Gastroesophageal sphincter (tissue), 4 donors: ENCODE data around the gene TRAPPC5. TPM values are rescaled to one million over a fixed set of nuclear protein-coding genes. Genes with fewer than 3 reads are reported as not detected.

Source experiments
- ATAC-seq: fragments of 150-250 bp; one replicate; pipeline ENCODE4 v1.9.1; 2016; ENCODE audit warnings: mild to moderate bottlenecking, moderate library complexity
- H3K27ac ChIP-seq, 4 donors: fragments of 200-600 bp; sonication (generic) in 3 of 4; 1 replicate in 3 of 4; 2 replicates in 1 of 4; pipeline ENCODE4 v1.5.1; 2016 to 2019
- H3K27me3 ChIP-seq: fragments of 200-600 bp; sonication (generic); one replicate; pipeline ENCODE4 v1.5.1; 2019
- H3K36me3 ChIP-seq, 2 donors: fragments of 200-600 bp; sonication (generic); one replicate each; pipeline ENCODE4 v1.5.1; 2019; ENCODE audit warnings: control low read depth in 1 of 2
- H3K4me1 ChIP-seq, 3 donors: fragments of 200-600 bp; sonication (generic); 1 replicate in 2 of 3; 2 replicates in 1 of 3; pipeline ENCODE4 v1.5.1; 2016 to 2019; ENCODE audit warnings: control low read depth in 2 of 3
- H3K4me3 ChIP-seq, 2 donors: fragments of 200-600 bp; sonication (generic); one replicate each; pipeline ENCODE4 v1.5.1; 2019; ENCODE audit warnings: mild to moderate bottlenecking in 1 of 2, moderate library complexity in 1 of 2
- H3K9me3 ChIP-seq, 3 donors: fragments of 200-600 bp; sonication (generic); one replicate each; pipeline ENCODE4 v1.5.1; 2017 to 2019; ENCODE audit warnings: control low read depth in 2 of 3
- CTCF ChIP-seq, 4 experiments: fragments of 200-600 bp in 2 of 4; fragments of 450-650 bp in 2 of 4; sonication (generic) in 1 of 4; IDR thresholded peaks; one replicate each; pipeline ENCODE4 v1.5.1; 2017 to 2019; ENCODE audit warnings: antibody characterized with exemption in 4 of 4, mild to moderate bottlenecking in 2 of 4, moderate library complexity in 2 of 4
- EP300 ChIP-seq: sonication (generic); formaldehyde crosslinking; IDR thresholded peaks from one replicate; pipeline ENCODE4 v1.6.1; 2017; ENCODE audit warnings: antibody characterized with exemption, mild to moderate bottlenecking
- POLR2A ChIP-seq, 2 donors: fragments of 450-650 bp; IDR thresholded peaks; one replicate each; pipeline ENCODE4 v1.6.1; 2017; ENCODE audit warnings: antibody characterized with exemption in 2 of 2, mild to moderate bottlenecking in 2 of 2, moderate library complexity in 1 of 2
- POLR2AphosphoS5 ChIP-seq: sonication (generic); formaldehyde crosslinking; IDR thresholded peaks from one replicate; pipeline ENCODE4 v1.6.1; 2017; ENCODE audit warnings: antibody characterized with exemption
- whole genome bisulfite sequencing, 2 donors: methylation state at CpG; one replicate each; pipeline ENCODE4 v1.1.5; 2018; ENCODE audit warnings: low coverage in 1 of 2; 5-methylcytosine and 5-hydroxymethylcytosine counted together
- total RNA-seq, 4 donors: library from RNA; depleted of rRNA; stranded (reverse); fragments of >200 nt; gene quantifications; one replicate each; pipeline ENCODE4 v1.1.0, GENCODE V29; 2016

The TRAPPC5 gene
- total RNA-seq, 4 donors from 2014 or later = 56.0 to 69.0 (median 64.0) TPM

GRCh38 chr19:7730286-7731217, 49.9 kb downstream of the TRAPPC5 start:
- H3K4me1 ChIP-seq = peaks cover 0 to 11% (median 0%) of the 10 kb centered on the region in 3 donors
- TF ChIP-seq POLR2AphosphoS5 (no peak), POLR2A (IDR thresholded peaks at IDR 0.05) (no peak), CTCF (IDR thresholded peaks at IDR 0.05) (no peak), EP300 (no peak)
- no CpG with 5 or more reads among the region's 78 CpGs for WGBS, 2 donors
- peak overlapping the region in 1 of 2 donors; percentile 8 for H3K4me3 ChIP-seq
- H3K36me3 ChIP-seq = no peaks in the 10 kb centered on the region
- H3K9me3 ChIP-seq = no peaks in the 10 kb centered on the region
- peaks cover 84% of the 10 kb centered on the region for H3K27me3 ChIP-seq
- ATAC-seq = no peak
- no peak overlapping the region for H3K27ac ChIP-seq

- H3K9me3 ChIP-seq = no peaks in the 10 kb centered on the region
- H3K36me3 ChIP-seq = no peaks in the 10 kb centered on the region
- no peak for ATAC-seq
- TF ChIP-seq EP300 (no peak), POLR2A (IDR thresholded peaks at IDR 0.05) (no peak), POLR2AphosphoS5 (no peak), CTCF (IDR thresholded peaks at IDR 0.05) (no peak)
- H3K27ac ChIP-seq = no peak overlapping the region
- peaks cover 78% of the 10 kb centered on the region for H3K27me3 ChIP-seq
- no CpG with 5 or more reads among the region's 39 CpGs for WGBS, 2 donors
- H3K4me1 ChIP-seq = peaks cover 0 to 11% (median 0%) of the 10 kb centered on the region in 3 donors
- H3K4me3 ChIP-seq = no peak overlapping the region
Observed at GRCh38 chr19:7731218-7731595, 50.6 kb downstream of the TRAPPC5 start.

- WGBS, 2 donors = 100% methylated on average over 1 of the region's 5 CpGs; no CpG with 5 or more reads in 1 of the 2 donors
- TF ChIP-seq CTCF (IDR thresholded peaks at IDR 0.05) (no peak), POLR2A (IDR thresholded peaks at IDR 0.05) (no peak), EP300 (no peak), POLR2AphosphoS5 (no peak)
- peaks cover 0 to 11% (median 0%) of the 10 kb centered on the region in 3 donors for H3K4me1 ChIP-seq
- H3K27ac ChIP-seq = no peak overlapping the region
- ATAC-seq = no peak
- H3K4me3 ChIP-seq = no peak overlapping the region
- peaks cover 77% of the 10 kb centered on the region for H3K27me3 ChIP-seq
- H3K9me3 ChIP-seq = no peaks in the 10 kb centered on the region
- H3K36me3 ChIP-seq = no peaks in the 10 kb centered on the region
Observed at GRCh38 chr19:7731615-7732014, 51.0 kb downstream of the TRAPPC5 start.

GRCh38 chr19:7732045-7732444, 51.4 kb downstream of the TRAPPC5 start, which contains the start of gene CLEC4G:
Gene CLEC4G (minus strand): TSS chr19:7732110. CDS start chr19:7732102, 8 bp downstream.
- Histone ChIP-seq H3K4me3 (no peak within 1 kb of the TSS), H3K4me1 (peaks cover 0 to 11% (median 0%) of the 10 kb centered on the region in 3 donors), H3K27ac (no peak within 1 kb of the TSS), H3K27me3 (peaks cover 77% of the 10 kb centered on the region), H3K36me3 (no peaks in the 10 kb centered on the region), H3K9me3 (no peaks in the 10 kb centered on the region)
- peak; percentile 19 for ATAC-seq
- TF ChIP-seq CTCF (IDR thresholded peaks at IDR 0.05) (no peak), POLR2AphosphoS5 (no peak), EP300 (no peak), POLR2A (IDR thresholded peaks at IDR 0.05) (no peak)
- WGBS, 2 donors = 24 to 58% methylated on average over 4 of the region's 9 CpGs
